GM18526 (cell line): ENCODE data around the gene TTC23L.
A peak's percentile ranks its signal among the peaks of the same experiment; 100 is the strongest.

Experiments used
- POLR2A ChIP-seq: IDR thresholded peaks from 3 replicates; pipeline ENCODE4 v1.6.1; 2011; ENCODE audit not compliant: insufficient read length; ENCODE audit errors: extremely low read depth

Gene TTC23L

GRCh38 chr5:34919077-34919476, 80.1 kb downstream of the TTC23L start:
- TF ChIP-seq POLR2A = no peak

DNA sequence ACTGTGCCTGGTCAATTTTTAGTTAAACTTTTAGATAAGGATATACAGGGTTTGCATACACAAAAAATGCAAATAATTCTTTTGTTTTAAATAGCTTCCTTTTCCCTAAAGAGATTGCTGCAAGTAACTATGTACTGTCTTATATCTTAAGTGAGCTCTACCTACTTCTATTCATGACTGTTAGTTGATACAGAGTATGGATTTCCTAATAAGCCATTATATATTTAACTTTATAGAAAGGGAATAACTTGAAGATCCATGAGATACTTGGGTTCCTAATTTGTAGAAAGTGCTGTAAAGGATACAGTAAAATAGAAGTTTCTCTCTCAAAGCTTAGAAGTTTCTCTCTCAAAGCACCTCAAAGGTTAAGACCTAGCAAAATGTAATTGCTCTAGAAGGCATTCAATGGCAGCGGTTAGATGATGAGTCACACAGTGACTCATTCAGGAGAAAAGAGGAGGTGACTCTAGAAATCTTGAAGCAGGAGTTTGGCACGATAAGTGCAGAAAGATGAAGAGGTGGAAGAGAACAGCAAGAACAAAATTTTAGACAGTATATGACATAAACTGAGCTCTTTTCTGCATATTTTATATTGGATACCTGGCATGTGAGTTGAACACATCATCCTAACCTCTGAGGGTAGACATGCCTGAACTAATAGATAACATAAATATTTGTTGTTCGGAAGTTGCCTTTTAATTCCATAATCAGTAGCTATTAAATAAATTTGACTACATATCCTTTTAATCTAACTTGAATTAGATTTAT, 84.9 kb downstream of the TTC23L start:
- TF ChIP-seq POLR2A = no peak

- no peak for TF ChIP-seq POLR2A
These were observed 85.5 kb downstream of the TTC23L start for GRCh38 chr5:34924462-34924765.

- no peak for TF ChIP-seq POLR2A
These were observed 87.4 kb downstream of the TTC23L start for GRCh38 chr5:34926318-34926888.

GRCh38 chr5:34927785-34928184, 88.8 kb downstream of the TTC23L start:
- TF ChIP-seq POLR2A = no peak

DNA sequence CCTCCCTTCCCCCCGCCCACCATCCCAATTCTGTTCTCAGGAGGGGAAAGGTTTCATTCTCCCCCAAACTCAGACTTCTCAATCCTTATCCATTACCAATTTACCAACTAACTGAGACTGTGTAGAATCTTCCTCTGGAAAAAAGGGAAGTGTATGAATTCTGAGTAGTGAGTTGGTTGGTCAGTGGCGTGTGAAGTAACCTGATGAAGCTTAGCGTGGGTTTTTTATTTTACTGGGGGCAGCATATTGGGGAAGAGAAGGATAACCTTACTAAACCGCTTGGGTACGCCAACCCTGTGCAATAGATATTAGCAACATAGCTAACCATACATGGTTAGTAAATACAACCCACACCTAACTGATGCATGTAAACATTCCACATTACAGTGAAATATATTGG, 89.3 kb downstream of the TTC23L start:
- no peak for TF ChIP-seq POLR2A

DNA sequence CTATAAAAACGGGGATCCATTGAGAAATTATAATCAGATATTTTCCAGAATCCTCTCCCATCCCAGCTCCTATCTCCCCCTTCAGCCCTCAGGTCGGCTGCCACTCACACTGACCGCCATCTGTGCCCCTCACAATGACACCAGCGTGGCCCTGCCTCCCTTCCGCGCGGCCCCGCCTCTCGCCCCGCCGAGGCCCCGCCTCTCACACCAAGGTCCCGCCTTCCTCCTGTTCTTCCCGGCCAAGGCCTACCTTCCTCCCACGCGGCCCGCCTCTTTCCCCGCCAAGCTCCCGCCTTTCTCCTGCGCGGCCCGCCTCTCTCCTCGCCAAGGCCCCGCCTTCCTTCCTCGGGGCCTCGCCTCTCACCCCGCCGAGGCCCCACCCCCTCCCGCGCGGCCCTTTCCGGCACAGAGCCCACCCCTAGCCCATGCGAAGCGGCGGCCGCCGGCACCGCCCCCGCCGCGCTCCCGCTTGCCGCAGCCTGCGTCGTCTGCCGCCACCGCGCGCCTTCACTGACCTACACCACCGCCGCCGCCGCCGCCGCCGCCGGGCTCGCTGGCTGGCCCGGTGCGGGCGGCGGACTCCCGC, 90.3 kb downstream of the TTC23L start, which contains the start of gene DNAJC21:
Gene DNAJC21 (plus strand): TSS at position 426 of the 586 bp plus-strand sequence. CDS start 261 bp downstream, outside the sequence.
- TF ChIP-seq POLR2A = peak; percentile 39

DNA sequence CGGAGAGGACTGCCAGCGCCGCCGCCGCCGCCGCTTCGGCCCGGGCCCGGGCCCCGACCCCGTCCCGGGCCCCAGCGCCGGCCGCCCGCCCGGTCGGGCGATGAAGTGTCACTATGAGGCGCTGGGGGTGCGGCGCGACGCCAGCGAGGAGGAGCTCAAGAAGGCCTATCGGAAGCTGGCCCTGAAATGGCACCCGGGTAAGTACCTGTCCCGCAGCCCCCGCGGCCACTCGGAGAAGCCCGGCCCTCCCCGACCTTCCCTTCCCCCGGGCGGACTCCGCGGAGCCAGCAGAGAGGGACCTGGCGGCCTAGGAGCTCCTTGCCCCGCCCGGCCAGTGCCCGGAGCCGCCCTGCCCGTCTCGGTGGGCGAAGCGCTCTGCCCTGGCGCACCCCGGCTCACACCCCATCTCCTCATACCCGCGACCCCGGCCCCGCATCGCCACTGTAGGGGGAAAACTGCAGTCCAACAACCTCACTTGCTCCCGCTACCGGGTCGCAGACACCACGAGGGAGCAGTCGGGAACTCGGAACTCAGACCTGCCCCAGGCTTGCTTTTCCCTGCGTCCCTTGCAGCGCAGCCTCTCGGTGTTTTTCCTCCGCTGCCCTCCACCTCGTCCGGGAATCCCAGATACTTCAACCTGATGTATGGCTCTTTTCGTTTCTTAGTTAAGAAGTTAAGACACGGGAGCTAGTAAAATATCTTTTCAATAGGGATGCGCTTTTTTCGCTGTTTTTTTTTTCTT, 90.9 kb downstream of the TTC23L start:
- peak; percentile 51 for TF ChIP-seq POLR2A

GRCh38 chr5:34930462-34930844, 91.5 kb downstream of the TTC23L start:
- no peak for TF ChIP-seq POLR2A

GRCh38 chr5:34930870-34931269, 91.9 kb downstream of the TTC23L start:
- TF ChIP-seq POLR2A = no peak

GRCh38 chr5:34932947-34933346, 94.0 kb downstream of the TTC23L start:
- no peak for TF ChIP-seq POLR2A

DNA sequence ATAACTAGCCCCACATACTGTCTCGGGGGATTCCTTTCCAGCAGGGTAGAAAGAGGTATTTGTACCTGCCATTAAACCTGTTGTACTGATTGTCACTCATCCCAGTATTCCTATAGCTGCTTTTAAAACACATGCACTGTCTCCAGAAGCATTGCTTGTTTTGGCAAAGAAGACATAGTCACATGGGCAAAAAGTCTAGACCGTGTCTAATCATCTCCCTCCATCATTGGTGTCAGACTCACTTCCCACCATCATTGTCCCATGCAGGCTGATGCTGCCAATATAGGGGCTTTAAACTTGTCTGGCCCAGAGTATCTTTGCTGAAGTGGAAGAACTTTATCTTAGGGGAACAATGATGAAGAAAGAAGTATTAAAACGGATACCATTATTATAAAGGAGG, 103.0 kb downstream of the TTC23L start:
- no peak for TF ChIP-seq POLR2A

- TF ChIP-seq POLR2A = no peak
These were observed 105.1 kb downstream of the TTC23L start for GRCh38 chr5:34944044-34944443.

- no peak for TF ChIP-seq POLR2A
These were observed 105.6 kb downstream of the TTC23L start for GRCh38 chr5:34944460-34945047.
